T-helper 1 cell treated with Interleukin-12 subunit alpha and Interleukin-12 subunit beta and Interleukin-4 antibody, amounts not matched to agents 30 μg/mL and 1 μg/mL, for 36 hours (primary cell): ENCODE results near the gene TBXAS1.
A peak's percentile ranks its signal among the peaks of the same experiment; 100 is the strongest.

Source experiments
- H3K27ac Mint-ChIP-seq: one replicate; pipeline ENCODE4 v1.8.0; 2021; ENCODE audit warnings: mild to moderate bottlenecking, mixed read lengths
- H3K27me3 Mint-ChIP-seq: one replicate; pipeline ENCODE4 v1.8.0; 2021; ENCODE audit warnings: low read depth, mixed read lengths
- H3K36me3 Mint-ChIP-seq: one replicate; pipeline ENCODE4 v1.8.0; 2021; ENCODE audit warnings: low read depth, mixed read lengths
- H3K4me1 Mint-ChIP-seq: one replicate; pipeline ENCODE4 v1.8.0; 2021; ENCODE audit warnings: low read depth, mixed read lengths
- H3K4me3 Mint-ChIP-seq: one replicate; pipeline ENCODE4 v1.8.0; 2021; ENCODE audit warnings: mild to moderate bottlenecking, moderate library complexity, mixed read lengths
- H3K9me3 Mint-ChIP-seq: one replicate; pipeline ENCODE4 v1.8.0; 2021; ENCODE audit warnings: mixed read lengths

TBXAS1 gene

DNA sequence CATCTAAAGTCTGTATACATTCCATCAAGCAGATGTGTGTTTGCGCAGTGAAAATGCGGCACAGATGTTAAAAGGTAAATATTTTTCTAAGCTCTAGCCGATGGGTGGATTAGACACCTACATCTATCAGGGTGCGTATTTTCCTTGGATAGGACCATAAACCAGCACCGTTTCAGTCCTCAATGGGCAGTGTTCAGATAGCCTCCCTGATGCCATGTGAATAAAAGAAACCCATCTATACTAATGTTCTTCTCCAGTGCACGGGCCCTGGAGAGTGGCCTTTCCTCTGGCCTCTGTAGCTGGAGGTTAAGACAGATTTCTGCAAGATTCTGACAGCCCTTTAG is 130.2 kb downstream of the TBXAS1 start:
- Mint-ChIP-seq H3K27me3 (peaks cover 5% of the 10 kb centered on the region), H3K4me3 (no peak overlapping the region), H3K4me1 (no peaks in the 10 kb centered on the region), H3K27ac (no peak overlapping the region), H3K36me3 (no peaks in the 10 kb centered on the region), H3K9me3 (no peaks in the 10 kb centered on the region)

DNA sequence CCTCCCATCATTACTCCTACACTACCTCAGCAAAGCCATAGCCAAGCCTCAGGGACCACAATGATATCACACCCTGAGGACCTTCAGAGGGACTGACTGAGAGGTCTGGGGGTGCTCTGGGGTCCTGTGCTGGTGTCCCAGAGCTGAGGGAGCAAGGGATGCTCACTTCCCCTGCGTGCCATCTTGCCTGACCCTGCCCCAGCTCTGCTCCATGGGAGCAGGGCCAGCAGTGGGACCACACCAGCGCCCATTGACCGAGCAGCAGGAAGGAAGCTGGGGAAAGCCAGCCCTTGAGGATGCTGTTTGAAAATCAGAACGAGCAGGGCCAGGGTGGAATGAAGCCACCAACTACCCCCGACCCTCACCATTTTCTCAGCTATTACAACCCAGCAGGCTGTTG is 130.7 kb downstream of the TBXAS1 start:
- Mint-ChIP-seq H3K36me3 (no peaks in the 10 kb centered on the region), H3K4me3 (no peak overlapping the region), H3K4me1 (no peaks in the 10 kb centered on the region), H3K27ac (no peak overlapping the region), H3K9me3 (no peaks in the 10 kb centered on the region), H3K27me3 (peaks cover 5% of the 10 kb centered on the region)

DNA sequence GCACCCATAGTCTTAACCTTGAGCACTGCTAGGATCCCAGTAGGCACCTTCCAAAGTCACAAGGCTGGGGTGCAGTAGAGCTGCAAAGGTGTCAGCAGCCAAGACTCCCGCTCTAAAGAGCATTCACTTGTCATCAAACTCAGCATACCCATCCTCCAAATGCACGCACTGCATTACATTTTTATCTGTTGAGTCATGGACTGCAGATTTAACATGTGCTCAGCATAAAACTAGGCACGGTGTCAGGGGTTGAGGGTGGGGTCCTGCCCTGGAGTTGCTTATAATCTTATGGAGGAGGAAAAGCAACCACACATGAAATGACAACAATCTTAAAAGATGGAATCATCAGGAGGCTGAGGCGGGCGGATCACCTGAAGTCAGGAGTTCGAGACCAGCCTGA is 131.1 kb downstream of the TBXAS1 start:
- Mint-ChIP-seq H3K4me3 (no peak overlapping the region), H3K27ac (no peak overlapping the region), H3K4me1 (no peaks in the 10 kb centered on the region), H3K36me3 (no peaks in the 10 kb centered on the region), H3K9me3 (no peaks in the 10 kb centered on the region), H3K27me3 (peaks cover 5% of the 10 kb centered on the region)

DNA sequence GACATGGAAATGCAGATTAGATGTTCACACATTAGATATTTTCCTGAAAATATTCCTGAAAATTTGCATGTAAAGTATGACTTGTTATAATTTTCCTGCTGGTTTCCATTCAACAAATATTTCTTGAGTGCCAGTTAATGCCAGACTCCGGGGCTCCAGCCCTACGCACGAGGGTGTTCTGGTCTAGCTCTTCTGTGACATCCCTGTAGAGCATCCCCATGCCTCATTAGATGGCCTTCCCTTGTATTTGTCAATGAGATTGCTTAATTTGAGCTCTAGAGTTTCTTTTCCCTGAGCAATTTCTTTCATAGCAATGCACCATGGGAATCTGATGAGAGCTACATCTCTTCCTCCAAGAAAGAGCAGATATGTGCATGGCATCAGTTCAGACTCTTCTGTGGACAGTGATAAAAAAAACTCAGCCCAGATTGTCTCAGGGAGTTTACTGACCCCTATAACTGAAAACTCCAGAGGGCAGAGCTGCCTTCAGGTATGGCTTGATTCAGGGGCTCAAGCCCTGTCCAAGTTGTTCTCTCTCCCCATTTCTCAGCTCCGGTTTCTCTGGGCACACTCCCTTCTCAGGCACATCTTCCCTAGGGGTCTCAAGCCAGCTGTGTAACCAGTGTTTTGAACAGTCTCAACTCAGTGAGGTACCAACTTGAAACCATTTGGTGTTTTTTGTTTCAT is 137.0 kb downstream of the TBXAS1 start:
- H3K36me3 Mint-ChIP-seq, result no peaks in the 10 kb centered on the region
- H3K27ac Mint-ChIP-seq, result no peak overlapping the region
- peaks cover 21% of the 10 kb centered on the region for H3K27me3 Mint-ChIP-seq
- H3K4me1 Mint-ChIP-seq, result no peaks in the 10 kb centered on the region
- no peaks in the 10 kb centered on the region for H3K9me3 Mint-ChIP-seq
- H3K4me3 Mint-ChIP-seq, result no peak overlapping the region

- H3K27me3 Mint-ChIP-seq, result peaks cover 16% of the 10 kb centered on the region
- no peak overlapping the region for H3K27ac Mint-ChIP-seq
- H3K36me3 Mint-ChIP-seq, result no peaks in the 10 kb centered on the region
- H3K9me3 Mint-ChIP-seq, result no peaks in the 10 kb centered on the region
- no peak overlapping the region for H3K4me3 Mint-ChIP-seq
- no peaks in the 10 kb centered on the region for H3K4me1 Mint-ChIP-seq
These were observed 137.9 kb downstream of the TBXAS1 start for GRCh38 chr7:139966949-139967348.

DNA sequence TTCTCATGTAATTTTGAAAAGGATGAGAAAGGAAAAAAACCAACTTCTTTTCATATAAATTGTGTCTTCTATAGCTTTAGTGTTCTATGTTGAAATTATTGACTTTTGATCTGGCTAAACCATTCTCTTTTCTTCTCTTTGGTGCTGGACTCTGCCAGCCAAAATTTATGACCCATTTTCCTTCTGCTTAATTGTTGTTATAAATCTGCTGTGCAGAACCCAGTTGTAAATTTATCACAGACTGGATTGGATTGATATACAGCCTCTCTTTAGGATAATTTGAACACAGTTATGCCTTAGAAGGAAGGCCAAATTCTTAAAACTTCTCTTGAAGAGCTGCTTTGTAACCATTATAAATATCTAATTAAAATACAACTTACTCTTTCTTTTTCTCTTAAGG is 139.9 kb downstream of the TBXAS1 start:
- Mint-ChIP-seq H3K4me1 (no peaks in the 10 kb centered on the region), H3K27ac (no peak overlapping the region), H3K27me3 (peaks cover 16% of the 10 kb centered on the region), H3K4me3 (no peak overlapping the region), H3K36me3 (no peaks in the 10 kb centered on the region), H3K9me3 (no peaks in the 10 kb centered on the region)

DNA sequence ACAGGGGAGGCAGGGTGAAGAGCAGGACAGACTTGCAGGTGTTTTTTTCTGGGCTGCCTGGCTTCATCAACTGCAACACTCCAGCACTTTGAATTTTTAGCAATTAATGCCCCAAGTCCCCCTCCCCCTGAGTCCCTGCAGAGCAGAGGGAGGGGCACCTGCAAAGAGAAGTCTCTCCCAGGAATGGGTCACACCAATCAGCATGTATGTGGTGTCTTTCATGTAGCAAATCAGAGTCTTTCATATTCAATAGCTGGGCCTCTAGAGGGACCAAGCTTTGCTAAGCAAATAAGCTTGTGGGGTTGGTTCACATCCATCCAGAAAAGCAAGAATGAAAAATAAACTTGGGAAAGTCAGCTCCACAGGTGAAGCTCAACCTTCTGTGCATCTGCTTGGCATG is 143.0 kb downstream of the TBXAS1 start:
- Mint-ChIP-seq H3K4me1 (peaks cover 7% of the 10 kb centered on the region), H3K27ac (no peak overlapping the region)

DNA sequence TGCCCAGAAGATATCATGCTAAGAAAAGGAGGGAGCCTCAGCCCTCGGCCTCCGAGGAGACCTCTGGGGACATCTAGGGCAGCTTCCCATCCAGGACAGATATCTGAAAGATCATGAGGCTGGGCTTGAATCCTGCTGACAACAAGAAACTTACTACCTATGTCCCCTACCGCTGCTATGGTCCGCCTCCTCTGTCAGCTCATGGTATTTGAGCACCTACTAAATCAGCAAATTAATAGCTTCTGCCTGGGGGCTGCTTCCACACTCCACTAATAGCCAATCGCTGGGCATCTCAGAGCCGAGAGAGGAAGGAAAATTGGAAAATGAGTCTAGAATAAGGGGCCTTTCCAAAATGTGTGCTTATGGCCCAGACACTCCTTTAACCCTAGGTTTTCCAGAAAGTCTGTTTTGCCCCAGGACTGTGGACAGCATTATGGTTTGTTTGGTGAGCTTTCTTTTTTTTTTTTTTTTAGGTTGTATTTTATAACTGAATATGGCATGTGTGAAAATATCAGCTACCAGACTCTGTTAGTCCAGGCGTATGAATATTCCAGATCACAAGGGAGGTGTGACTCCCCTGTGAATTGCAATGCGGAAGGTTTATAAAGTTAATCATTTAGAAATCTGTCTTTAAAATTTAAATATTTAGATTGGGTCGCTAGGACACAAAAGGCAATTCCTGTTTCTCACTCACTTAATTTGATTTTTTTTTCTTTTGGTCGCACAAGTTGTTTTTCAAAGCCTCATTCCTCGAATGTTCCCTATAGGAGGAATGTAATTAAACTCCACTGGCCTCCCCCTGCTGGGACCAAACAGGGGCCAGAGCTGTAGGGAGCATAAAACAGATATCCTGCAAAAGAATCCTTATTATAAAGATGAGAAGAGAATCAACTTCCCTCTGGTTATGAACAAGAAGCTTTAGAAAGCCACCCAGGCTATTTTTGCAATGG is 144.3 kb downstream of the TBXAS1 start:
- no peak overlapping the region for H3K4me3 Mint-ChIP-seq
- peaks cover 25% of the 10 kb centered on the region for H3K27me3 Mint-ChIP-seq
- H3K4me1 Mint-ChIP-seq, result peaks cover 8% of the 10 kb centered on the region
- H3K9me3 Mint-ChIP-seq, result no peaks in the 10 kb centered on the region
- no peaks in the 10 kb centered on the region for H3K36me3 Mint-ChIP-seq
- no peak overlapping the region for H3K27ac Mint-ChIP-seq

More for the DNA sequence above, 143.0 kb downstream of the TBXAS1 start:
- H3K36me3 Mint-ChIP-seq, result no peaks in the 10 kb centered on the region
- H3K4me3 Mint-ChIP-seq, result no peak overlapping the region
- H3K9me3 Mint-ChIP-seq, result no peaks in the 10 kb centered on the region
- H3K27me3 Mint-ChIP-seq, result peaks cover 30% of the 10 kb centered on the region

GRCh38 chr7:139974179-139974811 is 145.2 kb downstream of the TBXAS1 start:
- Mint-ChIP-seq H3K9me3 (no peaks in the 10 kb centered on the region), H3K27ac (no peak overlapping the region), H3K27me3 (peaks cover 18% of the 10 kb centered on the region), H3K4me3 (no peak overlapping the region), H3K36me3 (no peaks in the 10 kb centered on the region), H3K4me1 (peaks cover 8% of the 10 kb centered on the region)

- H3K36me3 Mint-ChIP-seq, result no peaks in the 10 kb centered on the region
- H3K9me3 Mint-ChIP-seq, result no peaks in the 10 kb centered on the region
- peaks cover 15% of the 10 kb centered on the region for H3K4me1 Mint-ChIP-seq
- peaks cover 14% of the 10 kb centered on the region for H3K27me3 Mint-ChIP-seq
- no peak overlapping the region for H3K4me3 Mint-ChIP-seq
- no peak overlapping the region for H3K27ac Mint-ChIP-seq
These were observed 147.2 kb downstream of the TBXAS1 start for GRCh38 chr7:139976055-139976837.

DNA sequence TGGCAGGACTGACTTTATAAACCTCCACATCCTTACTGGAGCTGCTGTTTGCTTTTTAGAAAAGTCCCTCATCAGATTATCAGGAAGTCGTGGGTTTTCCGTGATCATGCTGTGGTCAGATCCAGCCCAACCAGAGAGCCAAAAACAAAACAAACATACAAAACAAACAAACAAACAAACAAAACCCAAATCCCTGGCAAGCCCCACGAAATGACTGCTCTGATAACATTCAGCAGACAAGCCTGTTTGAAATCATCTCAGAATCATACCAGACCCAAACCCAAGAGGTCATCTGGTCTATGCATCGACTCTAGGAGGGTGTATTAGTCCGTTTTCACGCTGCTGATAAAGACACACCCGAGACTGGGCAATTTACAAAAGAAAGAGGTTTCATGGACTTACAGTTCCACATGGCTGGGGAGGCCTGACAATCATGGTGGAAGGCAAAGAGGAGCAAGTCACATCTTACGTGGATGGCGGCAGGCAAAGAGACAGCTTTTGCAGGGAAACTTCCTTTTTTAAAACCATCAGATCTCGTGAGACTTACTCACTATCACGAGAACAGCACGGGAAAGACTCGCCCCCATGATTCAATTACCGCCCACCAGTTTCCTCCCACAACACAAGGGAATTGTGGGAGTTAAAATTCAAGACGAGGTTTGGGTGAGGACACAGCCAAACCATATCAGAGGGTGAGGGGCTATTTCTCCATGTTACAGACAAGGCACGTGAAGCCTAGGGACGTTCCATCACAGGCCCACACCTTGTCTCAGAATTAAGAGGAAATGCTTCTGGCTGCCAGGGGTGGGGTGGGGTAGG is 148.0 kb downstream of the TBXAS1 start:
- Mint-ChIP-seq H3K27ac (no peak overlapping the region), H3K4me1 (peaks cover 19% of the 10 kb centered on the region), H3K36me3 (no peaks in the 10 kb centered on the region), H3K9me3 (no peaks in the 10 kb centered on the region), H3K27me3 (peaks cover 14% of the 10 kb centered on the region), H3K4me3 (no peak overlapping the region)

DNA sequence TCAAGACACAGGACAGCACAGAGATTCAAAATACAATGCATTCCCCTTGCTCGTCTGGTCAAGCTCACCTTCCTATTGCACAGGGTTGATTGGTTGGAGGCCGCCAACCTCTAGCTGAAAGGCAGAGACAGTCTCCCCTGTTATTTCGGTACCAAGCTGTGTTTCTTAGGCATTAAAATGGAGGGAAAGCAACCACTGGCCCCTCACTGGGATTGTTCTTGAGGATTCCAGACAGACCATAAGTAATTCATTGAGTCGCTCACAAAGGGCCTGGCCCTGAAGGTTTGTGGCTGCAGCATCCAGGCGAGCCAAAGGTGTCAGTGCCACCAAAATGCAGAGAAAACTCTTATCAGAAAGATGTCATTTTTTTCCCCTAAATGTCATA is 152.4 kb downstream of the TBXAS1 start:
- no peaks in the 10 kb centered on the region for H3K36me3 Mint-ChIP-seq
- peaks cover 19% of the 10 kb centered on the region for H3K27me3 Mint-ChIP-seq
- peaks cover 19% of the 10 kb centered on the region for H3K4me1 Mint-ChIP-seq
- no peaks in the 10 kb centered on the region for H3K9me3 Mint-ChIP-seq
- peak overlapping the region; percentile 49 for H3K27ac Mint-ChIP-seq
- H3K4me3 Mint-ChIP-seq, result no peak overlapping the region

- no peak overlapping the region for H3K4me3 Mint-ChIP-seq
- peaks cover 12% of the 10 kb centered on the region for H3K4me1 Mint-ChIP-seq
- H3K27me3 Mint-ChIP-seq, result peaks cover 19% of the 10 kb centered on the region
- no peaks in the 10 kb centered on the region for H3K9me3 Mint-ChIP-seq
- no peaks in the 10 kb centered on the region for H3K36me3 Mint-ChIP-seq
- no peak overlapping the region for H3K27ac Mint-ChIP-seq
These were observed 154.2 kb downstream of the TBXAS1 start for GRCh38 chr7:139982927-139983920.
